ENCODE results near the gene ALG14.
A peak's percentile ranks its signal among the peaks of the same experiment; 100 is the strongest.

ALG14 gene

DNA sequence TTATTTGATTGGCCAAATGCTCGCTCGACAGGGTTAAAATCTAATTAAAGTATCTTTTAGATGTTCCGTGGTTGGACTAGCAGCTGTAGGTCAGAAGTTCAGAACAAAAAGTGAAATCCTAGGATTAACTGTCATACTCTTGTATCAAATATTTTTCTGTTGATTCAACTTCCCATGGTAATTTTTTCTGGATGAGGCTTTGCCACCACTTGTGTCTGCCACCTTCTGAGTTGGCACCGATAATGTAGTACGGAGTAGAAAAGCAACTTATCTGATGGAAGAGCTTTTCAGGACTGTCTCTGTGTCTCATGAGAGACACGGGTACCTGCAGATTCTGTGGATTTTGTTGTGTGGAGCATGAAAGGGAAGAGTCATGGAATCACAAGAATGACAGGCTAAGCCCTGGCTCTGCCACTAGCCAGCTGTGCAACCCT, 101.2 kb downstream of the ALG14 start:
- no peak overlapping the region for H3K9ac ChIP-seq (ENCODE audit: low read length in 2 of 2)
- no peaks in the 10 kb centered on the region for H3K9me3 ChIP-seq (ENCODE audit: control insufficient read depth in 2 of 2, low read length in 2 of 2)
- H3K27me3 ChIP-seq (ENCODE audit: control insufficient read depth in 1 of 2, insufficient read depth in 2 of 2, low read length in 2 of 2) = no peaks in the 10 kb centered on the region
- no peaks in the 10 kb centered on the region for H3K4me1 ChIP-seq (ENCODE audit: control insufficient read depth, insufficient read depth, low read length)
- H3K27ac ChIP-seq (ENCODE audit: low read length) = peak overlapping the region; percentile 12
- H3K4me3 ChIP-seq (ENCODE audit: low read length in 2 of 2) = no peak overlapping the region
- no peaks in the 10 kb centered on the region for H3K36me3 ChIP-seq (ENCODE audit: control insufficient read depth in 2 of 2, insufficient read depth in 2 of 2, low read length in 2 of 2)

DNA sequence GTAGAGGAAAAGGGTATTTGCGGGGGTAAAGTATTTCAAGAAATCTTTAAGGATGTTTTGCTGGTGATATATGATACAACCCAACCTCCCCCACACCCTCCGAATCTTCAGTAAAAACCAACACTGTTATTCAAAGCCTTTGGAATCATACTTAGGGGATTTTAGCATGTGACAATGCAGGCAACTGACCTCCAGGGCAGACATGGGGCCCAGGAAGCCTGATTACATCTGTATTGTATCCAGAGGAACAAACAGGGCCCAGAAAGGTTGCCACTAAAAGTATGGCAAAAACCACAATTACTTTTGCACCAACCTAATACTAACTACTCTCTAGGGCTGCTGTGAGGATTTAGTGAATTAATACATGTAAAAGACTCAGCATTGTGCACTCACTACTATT, 102.0 kb downstream of the ALG14 start:
- H3K4me1 ChIP-seq (ENCODE audit: control insufficient read depth, insufficient read depth, low read length) = no peaks in the 10 kb centered on the region
- no peak overlapping the region for H3K27ac ChIP-seq (ENCODE audit: low read length)
- H3K9me3 ChIP-seq (ENCODE audit: control insufficient read depth in 2 of 2, low read length in 2 of 2) = no peaks in the 10 kb centered on the region
- H3K9ac ChIP-seq (ENCODE audit: low read length in 2 of 2) = no peak overlapping the region
- no peaks in the 10 kb centered on the region for H3K36me3 ChIP-seq (ENCODE audit: control insufficient read depth in 2 of 2, insufficient read depth in 2 of 2, low read length in 2 of 2)
- no peaks in the 10 kb centered on the region for H3K27me3 ChIP-seq (ENCODE audit: control insufficient read depth in 1 of 2, insufficient read depth in 2 of 2, low read length in 2 of 2)
- H3K4me3 ChIP-seq (ENCODE audit: low read length in 2 of 2) = no peak overlapping the region

DNA sequence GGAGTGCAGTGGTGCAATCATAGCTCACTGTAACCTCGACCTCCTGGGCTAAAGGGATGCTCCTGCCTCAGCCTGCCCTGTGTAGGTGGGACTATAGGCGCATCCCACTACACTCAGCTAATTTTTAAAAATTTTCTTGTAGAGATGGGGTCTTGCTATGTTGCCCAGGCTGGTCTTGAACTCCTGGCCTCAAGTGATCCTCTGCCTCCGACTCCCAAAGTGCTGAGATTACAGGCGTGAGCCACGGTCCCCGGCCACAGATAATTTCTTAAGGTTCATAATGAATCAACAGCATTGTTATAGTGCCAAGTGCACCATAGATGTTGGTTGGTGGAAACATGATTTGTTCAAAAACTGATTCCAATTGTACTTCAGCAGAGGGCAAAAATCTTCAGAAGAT, 103.6 kb downstream of the ALG14 start:
- no peaks in the 10 kb centered on the region for H3K27me3 ChIP-seq (ENCODE audit: control insufficient read depth in 1 of 2, insufficient read depth in 2 of 2, low read length in 2 of 2)
- no peaks in the 10 kb centered on the region for H3K36me3 ChIP-seq (ENCODE audit: control insufficient read depth in 2 of 2, insufficient read depth in 2 of 2, low read length in 2 of 2)
- no peak overlapping the region for H3K9ac ChIP-seq (ENCODE audit: low read length in 2 of 2)
- H3K4me1 ChIP-seq (ENCODE audit: control insufficient read depth, insufficient read depth, low read length) = no peaks in the 10 kb centered on the region
- H3K4me3 ChIP-seq (ENCODE audit: low read length in 2 of 2) = no peak overlapping the region
- no peaks in the 10 kb centered on the region for H3K9me3 ChIP-seq (ENCODE audit: control insufficient read depth in 2 of 2, low read length in 2 of 2)
- H3K27ac ChIP-seq (ENCODE audit: low read length) = no peak overlapping the region

DNA sequence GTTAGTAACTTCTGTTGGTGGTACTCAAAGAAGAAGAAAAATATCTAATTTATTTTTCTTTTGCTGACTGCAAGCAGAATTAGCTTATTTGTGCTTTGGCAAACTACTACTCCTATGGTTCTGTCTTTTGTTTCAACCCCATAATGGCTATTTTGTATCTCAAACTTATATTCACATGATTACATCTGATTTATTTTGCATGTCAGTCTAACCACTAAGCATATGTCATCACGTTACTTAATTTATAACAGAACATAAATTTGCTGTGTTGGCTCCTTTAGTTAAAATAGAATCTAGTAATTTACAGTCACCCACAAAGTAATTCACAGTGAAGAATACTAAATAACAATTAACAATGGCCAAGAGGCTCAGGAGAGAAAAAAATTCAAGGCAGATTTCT, 106.7 kb downstream of the ALG14 start:
- no peak overlapping the region for H3K9ac ChIP-seq (ENCODE audit: low read length in 2 of 2)
- H3K27me3 ChIP-seq (ENCODE audit: control insufficient read depth in 1 of 2, insufficient read depth in 2 of 2, low read length in 2 of 2) = no peaks in the 10 kb centered on the region
- no peaks in the 10 kb centered on the region for H3K36me3 ChIP-seq (ENCODE audit: control insufficient read depth in 2 of 2, insufficient read depth in 2 of 2, low read length in 2 of 2)
- no peaks in the 10 kb centered on the region for H3K4me1 ChIP-seq (ENCODE audit: control insufficient read depth, insufficient read depth, low read length)
- H3K9me3 ChIP-seq (ENCODE audit: control insufficient read depth in 2 of 2, low read length in 2 of 2) = no peaks in the 10 kb centered on the region
- no peak overlapping the region for H3K27ac ChIP-seq (ENCODE audit: low read length)
- no peak overlapping the region for H3K4me3 ChIP-seq (ENCODE audit: low read length in 2 of 2)

DNA sequence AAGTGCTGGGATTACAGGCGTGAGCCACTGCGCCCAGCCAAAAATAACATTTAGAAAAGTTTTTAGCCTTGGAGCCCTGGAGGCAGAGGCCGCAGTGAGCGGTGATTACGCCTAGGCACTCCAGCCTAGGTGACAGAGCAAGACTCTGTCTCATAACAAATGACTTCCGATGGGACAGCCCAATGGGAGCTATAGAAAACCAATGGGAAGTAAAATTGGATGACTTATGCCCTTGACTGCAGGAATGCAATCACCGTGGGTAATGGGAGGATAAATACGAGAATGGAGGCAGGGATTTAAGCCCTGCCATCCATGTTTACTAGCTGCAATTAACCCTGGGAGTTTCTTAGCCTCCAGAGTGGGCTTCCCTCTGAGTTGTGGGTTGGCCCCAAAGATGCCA, 108.9 kb downstream of the ALG14 start:
- Histone ChIP-seq H3K9me3 (ENCODE audit: control insufficient read depth in 2 of 2, low read length in 2 of 2) (no peaks in the 10 kb centered on the region), H3K4me3 (ENCODE audit: low read length in 2 of 2) (no peak overlapping the region), H3K36me3 (ENCODE audit: control insufficient read depth in 2 of 2, insufficient read depth in 2 of 2, low read length in 2 of 2) (no peaks in the 10 kb centered on the region), H3K4me1 (ENCODE audit: control insufficient read depth, insufficient read depth, low read length) (no peaks in the 10 kb centered on the region), H3K27me3 (ENCODE audit: control insufficient read depth in 1 of 2, insufficient read depth in 2 of 2, low read length in 2 of 2) (no peaks in the 10 kb centered on the region), H3K27ac (ENCODE audit: low read length) (no peak overlapping the region), H3K9ac (ENCODE audit: low read length in 2 of 2) (no peak overlapping the region)

DNA sequence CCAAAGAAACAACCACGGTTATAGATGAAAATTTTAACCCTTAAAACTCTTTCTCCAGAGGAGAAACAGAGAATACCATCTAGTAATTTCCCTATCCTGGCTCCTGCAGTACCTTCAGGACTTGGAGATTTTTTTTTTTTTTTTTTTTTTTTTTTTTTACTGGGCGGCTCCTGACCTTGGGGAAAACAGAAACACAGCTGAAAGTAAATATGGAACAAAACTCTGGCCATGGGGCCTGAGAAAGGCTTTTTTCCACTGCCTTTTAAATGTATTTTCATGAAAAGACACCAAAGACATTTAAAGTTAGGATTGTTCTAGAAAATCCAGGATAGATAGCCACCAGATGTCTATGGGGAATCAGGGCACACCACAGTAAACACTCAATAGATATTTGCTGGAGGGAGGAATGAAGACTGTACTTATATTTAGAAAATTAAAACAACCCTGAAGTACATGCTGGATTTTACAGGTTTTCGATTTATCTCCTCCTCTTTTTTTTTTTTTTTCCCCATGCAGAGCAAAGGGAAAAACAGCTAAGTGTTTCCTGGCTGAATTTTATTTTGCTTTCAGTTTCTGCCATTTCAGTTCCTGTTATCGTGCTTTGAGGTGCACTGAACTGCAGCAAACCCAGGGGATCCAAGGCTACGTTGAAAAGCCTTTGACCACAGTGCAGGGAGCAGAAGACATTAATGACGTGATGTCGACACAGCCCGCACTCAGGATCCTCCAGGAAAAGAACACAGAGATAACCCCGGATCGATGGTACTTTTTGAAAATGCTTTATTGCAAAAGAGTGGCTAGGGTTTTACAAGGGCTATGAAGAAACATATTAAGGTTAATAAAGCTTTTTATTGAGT, 110.1 kb downstream of the ALG14 start:
- H3K4me3 ChIP-seq (ENCODE audit: low read length in 2 of 2) = peak overlapping the region; percentile 55 to 57
- no peaks in the 10 kb centered on the region for H3K27me3 ChIP-seq (ENCODE audit: control insufficient read depth in 1 of 2, insufficient read depth in 2 of 2, low read length in 2 of 2)
- H3K9ac ChIP-seq (ENCODE audit: low read length in 2 of 2) = peak overlapping the region; percentile 42 to 65
- no peaks in the 10 kb centered on the region for H3K36me3 ChIP-seq (ENCODE audit: control insufficient read depth in 2 of 2, insufficient read depth in 2 of 2, low read length in 2 of 2)
- no peaks in the 10 kb centered on the region for H3K9me3 ChIP-seq (ENCODE audit: control insufficient read depth in 2 of 2, low read length in 2 of 2)
- H3K27ac ChIP-seq (ENCODE audit: low read length) = peak overlapping the region; percentile 18
- H3K4me1 ChIP-seq (ENCODE audit: control insufficient read depth, insufficient read depth, low read length) = no peaks in the 10 kb centered on the region

DNA sequence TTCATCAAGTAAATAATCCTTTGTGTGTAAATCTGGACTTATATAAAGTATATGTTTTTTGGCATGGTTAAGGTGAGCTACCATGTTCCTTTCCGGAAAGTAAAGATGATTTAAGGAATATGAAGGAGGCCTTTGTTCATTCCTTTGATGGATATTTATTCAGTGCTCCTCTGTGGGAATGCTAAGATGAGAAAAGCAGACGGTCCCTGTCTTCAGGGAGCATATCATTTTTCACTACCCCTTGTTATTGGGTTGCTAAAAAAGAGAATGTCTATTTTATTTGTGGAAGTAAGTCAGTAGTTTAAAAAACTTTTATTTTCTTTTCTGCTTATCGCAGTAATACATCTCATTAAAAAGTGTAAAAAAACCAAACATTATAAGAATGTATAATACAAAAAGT, 110.8 kb downstream of the ALG14 start:
- Histone ChIP-seq H3K27ac (ENCODE audit: low read length) (no peak overlapping the region), H3K4me3 (ENCODE audit: low read length in 2 of 2) (no peak overlapping the region), H3K9ac (ENCODE audit: low read length in 2 of 2) (no peak overlapping the region)

DNA sequence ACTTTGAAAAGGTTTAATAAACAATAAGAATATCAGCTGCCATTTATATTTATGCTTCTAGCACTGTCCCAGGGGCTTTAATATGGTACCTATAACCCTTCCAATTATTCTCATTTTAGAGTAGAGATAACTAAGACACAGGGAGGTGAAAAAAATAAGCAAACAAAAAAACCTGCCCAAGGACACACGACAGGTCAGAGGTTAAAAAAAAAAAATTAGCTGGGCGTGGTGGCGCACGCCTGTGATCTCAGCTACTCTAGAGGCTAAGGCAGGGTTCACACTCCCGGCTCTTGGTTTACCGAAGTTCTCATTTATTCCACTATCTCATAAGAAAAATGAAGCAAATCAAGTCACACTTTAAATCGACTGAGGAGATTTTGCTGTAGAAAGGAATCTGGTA, 111.2 kb downstream of the ALG14 start:
- Histone ChIP-seq H3K4me3 (ENCODE audit: low read length in 2 of 2) (no peak overlapping the region), H3K4me1 (ENCODE audit: control insufficient read depth, insufficient read depth, low read length) (no peaks in the 10 kb centered on the region), H3K9ac (ENCODE audit: low read length in 2 of 2) (no peak overlapping the region), H3K27me3 (ENCODE audit: control insufficient read depth in 1 of 2, insufficient read depth in 2 of 2, low read length in 2 of 2) (no peaks in the 10 kb centered on the region), H3K27ac (ENCODE audit: low read length) (no peak overlapping the region), H3K36me3 (ENCODE audit: control insufficient read depth in 2 of 2, insufficient read depth in 2 of 2, low read length in 2 of 2) (no peaks in the 10 kb centered on the region), H3K9me3 (ENCODE audit: control insufficient read depth in 2 of 2, low read length in 2 of 2) (no peaks in the 10 kb centered on the region)

More for the DNA sequence above, 110.8 kb downstream of the ALG14 start:
- Histone ChIP-seq H3K36me3 (ENCODE audit: control insufficient read depth in 2 of 2, insufficient read depth in 2 of 2, low read length in 2 of 2) (no peaks in the 10 kb centered on the region), H3K27me3 (ENCODE audit: control insufficient read depth in 1 of 2, insufficient read depth in 2 of 2, low read length in 2 of 2) (no peaks in the 10 kb centered on the region), H3K4me1 (ENCODE audit: control insufficient read depth, insufficient read depth, low read length) (no peaks in the 10 kb centered on the region), H3K9me3 (ENCODE audit: control insufficient read depth in 2 of 2, low read length in 2 of 2) (no peaks in the 10 kb centered on the region)

DNA sequence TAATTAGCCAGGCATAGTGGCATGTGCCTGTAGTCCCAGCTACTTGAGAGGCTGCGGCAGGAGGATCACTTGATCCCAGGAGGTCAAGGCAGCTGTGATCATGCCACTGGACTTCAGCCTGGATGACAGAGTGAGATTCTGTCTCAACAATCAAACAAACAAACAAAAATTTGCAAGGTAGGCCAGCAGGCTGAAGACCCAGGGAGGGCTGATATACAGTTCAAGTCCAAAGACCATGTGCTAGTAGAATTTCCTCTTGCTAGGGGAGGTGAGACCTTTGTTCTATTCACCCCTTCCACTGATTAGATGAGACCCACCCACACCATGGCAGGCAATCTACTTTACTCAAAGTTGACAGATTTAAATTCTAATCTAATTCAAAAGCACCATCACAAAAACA, 114.7 kb downstream of the ALG14 start:
- H3K9me3 ChIP-seq (ENCODE audit: control insufficient read depth in 2 of 2, low read length in 2 of 2) = no peaks in the 10 kb centered on the region
- H3K4me3 ChIP-seq (ENCODE audit: low read length in 2 of 2) = no peak overlapping the region
- no peaks in the 10 kb centered on the region for H3K27me3 ChIP-seq (ENCODE audit: control insufficient read depth in 1 of 2, insufficient read depth in 2 of 2, low read length in 2 of 2)

DNA sequence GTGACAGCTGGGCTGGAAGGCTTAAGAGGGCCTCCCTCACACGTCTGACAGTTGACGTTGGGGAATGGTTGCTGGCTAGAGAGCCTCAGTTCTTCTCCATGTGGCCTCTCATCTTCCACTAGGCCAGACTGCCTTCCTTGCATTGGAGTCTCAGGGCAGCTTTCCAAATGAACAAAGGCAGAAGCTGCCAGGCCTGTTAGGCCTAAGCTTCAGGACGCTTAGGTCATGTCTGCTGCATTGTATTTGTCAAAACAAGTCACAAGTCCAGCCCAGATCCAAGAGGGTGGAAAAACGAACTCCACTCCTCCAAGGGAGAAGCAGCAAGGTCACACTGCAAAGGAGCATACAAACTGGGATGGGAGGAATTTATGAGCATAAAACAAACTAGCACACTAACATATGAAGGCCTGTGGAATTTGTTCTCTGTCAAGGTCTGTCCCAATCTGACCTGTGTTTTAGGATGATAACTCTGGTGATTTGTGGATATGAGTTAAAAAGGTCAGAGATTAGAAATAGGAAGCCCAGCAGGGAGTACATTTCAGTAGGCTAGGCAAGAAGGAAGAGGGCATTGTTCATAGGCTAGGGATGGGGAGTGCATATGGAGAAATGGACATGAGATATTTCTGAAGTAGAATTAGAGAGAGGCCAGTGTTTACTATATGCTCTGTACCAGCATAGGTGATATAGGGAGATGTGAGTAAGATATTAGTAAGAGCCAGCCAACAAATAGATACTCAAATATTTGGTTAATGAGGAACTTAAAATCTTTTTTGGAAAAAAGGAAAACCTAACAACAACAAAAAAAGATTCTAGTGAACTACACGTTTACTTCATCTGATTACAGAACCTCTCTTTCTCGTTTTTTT, 116.8 kb downstream of the ALG14 start:
- Histone ChIP-seq H3K27ac (ENCODE audit: low read length) (peak overlapping the region; percentile 69), H3K36me3 (ENCODE audit: control insufficient read depth in 2 of 2, insufficient read depth in 2 of 2, low read length in 2 of 2) (no peaks in the 10 kb centered on the region), H3K4me1 (ENCODE audit: control insufficient read depth, insufficient read depth, low read length) (peaks cover 14% of the 10 kb centered on the region), H3K4me3 (ENCODE audit: low read length in 2 of 2) (no peak overlapping the region), H3K27me3 (ENCODE audit: control insufficient read depth in 1 of 2, insufficient read depth in 2 of 2, low read length in 2 of 2) (no peaks in the 10 kb centered on the region), H3K9ac (ENCODE audit: low read length in 2 of 2) (no peak overlapping the region), H3K9me3 (ENCODE audit: control insufficient read depth in 2 of 2, low read length in 2 of 2) (no peaks in the 10 kb centered on the region)

More for the DNA sequence above, 114.7 kb downstream of the ALG14 start:
- Histone ChIP-seq H3K27ac (ENCODE audit: low read length) (peak overlapping the region; percentile 7), H3K4me1 (ENCODE audit: control insufficient read depth, insufficient read depth, low read length) (peaks cover 14% of the 10 kb centered on the region), H3K9ac (ENCODE audit: low read length in 2 of 2) (no peak overlapping the region), H3K36me3 (ENCODE audit: control insufficient read depth in 2 of 2, insufficient read depth in 2 of 2, low read length in 2 of 2) (no peaks in the 10 kb centered on the region)

Measured in stomach smooth muscle (tissue), 2 donors.